22Rv1 (cell line): Measurements from ENCODE around the gene PLA2G4A.

ENCODE experiments used
- CTCF ChIP-seq: fragments of 450-650 bp; IDR thresholded peaks from 2 replicates; pipeline ENCODE4 v1.5.1; 2017; ENCODE audit warnings: mild to moderate bottlenecking
- ZFX ChIP-seq: fragments of 450-650 bp; IDR thresholded peaks from 2 replicates; pipeline ENCODE4 v1.6.1; 2017; ENCODE audit warnings: antibody characterized with exemption, borderline replicate concordance

DNA sequence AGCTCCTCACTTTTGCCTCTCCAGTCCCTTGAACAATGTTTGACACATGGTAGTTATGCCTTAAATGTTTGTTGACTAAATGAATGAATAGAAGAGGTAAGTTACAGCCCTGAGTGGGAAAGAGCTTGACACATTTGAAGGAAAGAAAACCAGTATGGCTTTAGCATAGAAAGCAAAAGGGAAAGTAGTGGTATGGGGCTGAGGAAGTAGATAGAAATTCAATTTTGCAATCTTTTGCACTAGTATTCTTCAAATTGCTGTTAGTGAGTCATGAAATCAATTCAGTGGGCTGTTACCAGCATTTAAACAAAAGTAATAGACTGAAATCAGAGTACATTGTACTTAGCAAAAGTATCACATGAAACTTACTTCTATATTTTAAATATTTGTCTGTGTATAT is 21.1 kb downstream of the PLA2G4A start:
- no peak for TF ChIP-seq CTCF
- no peak for TF ChIP-seq ZFX
